NCI-H1417 (cell line): Measurements from ENCODE around the gene S100A16.
A peak's percentile ranks its signal among the peaks of the same experiment; 100 is the strongest.

Experiments used
- DNase-seq, 3 experiments: peaks; one replicate each; lab custom pipeline; 2025; lab: John Stamatoyannopoulos, UW

Gene S100A16

DNA sequence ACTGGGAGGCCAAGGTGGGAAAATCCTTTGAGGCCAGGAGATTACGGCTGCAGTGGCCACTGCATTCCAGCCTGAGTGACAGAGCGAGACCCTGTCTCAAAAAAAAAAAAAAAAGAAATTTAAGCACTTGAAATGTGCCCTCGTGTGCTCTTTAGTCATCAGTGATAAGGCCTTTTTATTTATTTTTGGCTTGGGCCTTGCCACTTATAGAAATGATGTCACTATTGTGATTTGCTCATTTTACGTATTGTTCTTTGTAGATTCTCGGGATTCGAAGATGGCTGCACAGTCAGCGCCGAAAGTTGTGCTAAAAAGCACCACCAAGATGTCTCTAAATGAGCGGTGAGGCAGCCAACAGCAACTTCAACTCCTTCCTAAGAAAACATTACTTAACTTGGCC lies 23.4 kb upstream of the S100A16 start:
- no peak for DNase-seq

DNA sequence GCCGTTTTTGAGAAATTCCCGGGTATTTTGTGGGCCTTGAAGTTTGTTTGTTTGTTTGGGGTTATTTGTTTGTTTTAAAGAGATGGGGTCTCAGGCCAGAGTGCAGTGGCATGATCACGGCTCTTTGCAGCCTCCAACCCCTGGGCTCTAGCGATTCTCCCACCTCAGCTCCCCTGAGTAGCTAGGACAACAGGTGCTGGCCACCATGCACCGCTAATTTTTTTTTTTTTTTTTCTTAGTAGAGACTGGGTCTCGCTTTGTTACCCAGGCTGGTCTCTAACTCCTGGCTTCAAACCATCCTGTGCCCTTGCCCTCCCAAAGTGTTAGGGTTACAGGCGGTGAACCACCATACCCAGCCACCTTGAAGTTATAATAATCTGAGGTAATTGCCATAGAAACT lies 22.9 kb upstream of the S100A16 start:
- DNase-seq: no peak

DNA sequence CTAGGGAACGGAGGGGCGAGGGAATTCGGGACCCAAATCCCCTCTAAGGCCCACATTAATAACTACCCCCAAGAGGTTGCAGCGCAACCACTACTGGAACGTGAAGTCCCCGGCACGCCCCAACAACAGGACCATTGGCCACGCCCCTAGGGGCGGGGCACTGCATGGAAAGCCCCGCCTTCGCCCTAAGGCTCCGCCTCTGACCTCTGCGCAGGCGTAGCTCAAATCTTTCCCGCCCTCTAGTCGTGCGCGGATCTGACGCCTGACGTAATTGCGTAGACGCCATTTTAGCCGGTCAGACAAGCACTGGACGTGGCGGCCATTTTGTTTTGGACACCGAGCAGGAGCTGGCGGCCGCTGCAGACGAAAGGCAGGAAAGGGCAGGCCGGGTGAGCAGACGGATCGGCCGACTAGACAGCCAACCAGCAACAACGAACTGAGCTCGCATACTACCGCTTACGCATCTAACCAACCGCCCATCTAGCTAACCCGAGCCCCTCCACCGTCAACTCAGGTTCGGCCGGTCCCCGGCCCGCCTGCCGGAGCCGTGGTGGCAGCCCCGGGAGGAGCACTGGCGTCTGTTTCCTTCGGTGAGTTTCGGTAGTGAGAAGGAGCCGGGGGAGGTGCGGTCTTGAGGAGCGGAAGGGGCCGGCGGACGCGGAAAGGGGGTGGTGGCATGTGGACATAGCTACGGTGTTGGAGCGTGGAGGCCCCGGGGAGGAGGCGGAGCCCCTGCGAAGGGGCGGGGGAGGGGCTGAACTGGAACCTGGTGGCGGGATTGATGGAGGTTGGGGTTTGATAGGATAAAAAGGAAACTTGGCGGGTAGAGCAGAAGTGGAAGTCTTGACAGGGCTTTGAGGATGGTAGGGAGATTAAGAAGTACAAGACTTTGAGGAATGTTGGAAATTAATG lies 21.1 kb upstream of the S100A16 start, which contains the start of gene CHTOP:
TSS of gene CHTOP (plus strand) at position 313 of the 912 bp plus-strand sequence. CDS start 2,523 bp downstream, outside the sequence.
- peak; percentile 96 to 100 (median 99) for DNase-seq

DNA sequence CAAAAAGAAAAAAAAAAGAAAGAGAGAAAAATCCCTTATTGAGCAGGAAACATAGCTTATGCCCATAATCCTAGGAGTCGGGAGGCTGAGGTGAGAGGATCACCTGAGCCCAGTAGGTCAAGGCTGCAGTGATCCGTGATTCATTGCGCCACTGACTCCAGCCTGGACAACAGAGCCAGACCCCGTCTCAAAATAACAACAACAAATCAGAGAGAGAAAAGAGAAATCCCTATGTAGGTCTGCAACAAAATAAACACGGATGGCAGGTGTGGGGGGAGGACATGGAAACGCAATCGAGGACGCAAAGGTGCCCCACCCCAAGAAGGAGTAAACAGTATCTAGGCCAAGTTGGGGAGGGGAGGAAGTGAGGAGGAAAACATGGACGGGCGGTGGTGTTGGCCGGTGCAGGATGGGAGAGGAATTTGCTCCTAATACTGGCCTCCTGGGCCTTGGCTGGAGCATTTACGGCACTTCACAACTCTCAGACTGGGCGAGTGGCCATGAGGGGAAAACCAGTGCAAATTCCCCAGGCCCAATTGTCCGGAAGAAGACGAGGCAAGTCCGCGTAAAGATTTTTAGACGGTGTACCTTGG lies 20.3 kb upstream of the S100A16 start:
- no peak for DNase-seq

DNA sequence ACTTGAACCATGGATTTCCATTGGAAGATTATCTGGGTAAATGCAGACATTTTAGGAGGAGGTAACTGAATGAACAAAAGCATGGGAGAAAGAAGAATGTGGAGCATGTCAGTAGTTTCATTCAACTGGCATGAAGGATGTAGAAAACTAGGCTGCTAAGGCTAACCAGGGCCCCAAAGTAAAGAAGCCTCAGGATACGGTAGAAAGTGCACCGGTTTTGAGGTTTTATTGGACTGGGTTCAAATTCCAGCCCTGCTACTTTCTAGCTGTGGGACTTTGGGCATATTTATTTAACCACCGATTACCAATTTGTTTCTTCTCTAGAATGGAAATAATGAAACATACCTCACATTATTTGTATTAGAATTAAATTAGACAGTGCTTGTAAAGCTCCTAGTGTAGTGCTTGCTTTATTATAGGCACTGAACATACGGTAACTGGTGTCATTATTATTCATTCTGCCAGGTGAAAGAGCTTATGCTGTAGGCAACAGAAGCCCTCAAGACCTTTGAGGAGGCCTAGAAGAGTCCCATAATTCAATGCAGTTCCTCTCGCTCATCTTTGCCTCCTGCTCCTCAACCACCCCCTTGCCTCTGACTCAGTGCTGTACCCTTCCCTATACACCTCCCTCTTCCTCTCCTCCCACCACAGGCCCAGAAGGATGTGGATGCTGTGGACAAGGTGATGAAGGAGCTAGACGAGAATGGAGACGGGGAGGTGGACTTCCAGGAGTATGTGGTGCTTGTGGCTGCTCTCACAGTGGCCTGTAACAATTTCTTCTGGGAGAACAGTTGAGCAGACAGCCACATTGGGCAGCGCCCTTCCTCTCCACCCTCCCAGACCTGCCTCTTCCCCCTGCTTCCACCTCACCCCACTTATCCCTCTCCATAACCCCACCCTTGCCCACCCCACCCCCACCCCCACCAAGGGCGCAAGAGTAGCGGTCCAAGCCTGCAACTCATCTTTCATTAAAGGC lies 18.4 kb upstream of the S100A16 start:
- DNase-seq: no peak

DNA sequence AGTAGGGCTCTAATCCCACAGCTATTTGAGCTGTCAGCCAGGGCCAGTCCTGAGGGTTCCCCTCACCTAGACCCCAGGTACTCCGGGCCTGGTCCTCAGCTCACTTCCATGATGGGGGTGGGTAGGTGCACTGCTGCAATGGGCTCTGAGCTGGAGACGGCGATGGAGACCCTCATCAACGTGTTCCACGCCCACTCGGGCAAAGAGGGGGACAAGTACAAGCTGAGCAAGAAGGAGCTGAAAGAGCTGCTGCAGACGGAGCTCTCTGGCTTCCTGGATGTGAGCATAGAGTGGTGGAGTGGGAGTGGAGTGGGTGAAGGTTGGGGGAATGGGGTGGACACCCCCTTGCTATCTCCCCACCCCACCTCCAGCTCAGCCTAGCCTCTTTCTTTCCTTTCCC lies 17.4 kb upstream of the S100A16 start:
- no peak for DNase-seq

DNA sequence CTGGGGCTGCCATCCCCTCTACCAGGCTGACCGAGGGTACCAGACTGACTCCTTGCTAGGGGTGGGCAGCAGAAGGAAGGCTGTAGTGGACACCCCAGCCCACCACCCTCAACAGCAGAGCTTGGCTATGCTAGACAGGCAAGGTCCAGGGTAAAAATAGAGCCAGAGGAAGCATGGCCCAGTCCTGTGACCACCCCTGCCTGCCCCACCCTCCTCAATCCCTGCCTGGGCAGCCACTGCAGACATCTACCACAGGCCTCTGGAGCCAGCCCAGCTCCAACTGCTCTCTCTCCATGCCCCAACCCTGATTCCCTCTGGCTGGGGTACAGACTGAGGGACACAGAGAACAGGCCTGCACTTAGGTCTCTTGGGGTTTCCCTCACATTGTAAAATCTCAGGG lies 17.0 kb upstream of the S100A16 start:
- DNase-seq: no peak

DNA sequence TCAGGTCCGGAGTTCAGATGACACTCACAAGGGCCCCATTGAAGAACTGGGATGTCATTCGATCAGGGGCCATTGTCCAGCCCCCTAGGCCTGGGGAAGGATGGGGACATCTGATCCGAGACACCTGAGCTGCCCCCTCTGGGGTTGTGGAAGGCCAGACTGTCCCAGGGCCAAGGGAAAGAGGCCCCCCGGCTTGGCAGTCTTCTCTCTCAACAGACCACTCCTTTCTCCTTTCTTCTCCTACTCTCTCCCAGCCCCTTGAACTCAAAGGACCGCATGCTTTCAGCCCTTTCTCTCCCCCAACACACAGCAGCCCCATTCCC lies 16.4 kb upstream of the S100A16 start:
- DNase-seq: no peak

DNA sequence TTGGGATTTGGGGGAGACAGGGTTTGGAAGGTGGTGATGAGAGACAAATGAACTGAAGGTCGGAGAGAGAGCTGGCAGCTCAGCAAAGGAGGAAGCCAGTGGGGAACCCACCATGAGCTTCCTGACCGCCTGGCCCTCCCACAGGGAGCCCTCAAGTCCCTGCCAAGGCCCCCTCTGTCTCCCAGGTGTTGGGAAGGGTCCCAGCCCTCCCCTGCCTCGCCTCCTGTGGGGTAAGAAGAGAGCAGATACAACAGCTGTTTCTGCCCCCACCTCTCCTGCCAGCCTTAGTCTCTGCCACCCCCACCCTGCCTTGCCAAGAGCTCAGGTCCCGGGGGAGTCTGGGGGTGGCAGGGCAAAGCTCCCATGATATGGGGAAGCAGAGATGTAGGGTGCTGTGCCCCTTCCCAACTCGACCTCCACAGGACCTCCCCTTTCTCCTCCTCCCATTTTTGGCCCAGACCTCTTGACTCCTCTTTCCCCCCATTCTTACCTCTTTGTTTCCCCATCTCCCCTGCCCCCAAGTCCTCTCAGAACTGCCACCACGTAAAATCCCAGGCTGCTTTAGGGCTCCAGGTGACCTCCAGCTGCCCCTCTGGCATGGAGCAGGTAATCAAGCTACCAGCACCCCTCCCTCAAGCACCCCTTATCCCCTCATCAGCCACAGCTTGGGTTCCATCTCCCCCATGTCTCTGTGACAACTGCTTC lies 15.9 kb upstream of the S100A16 start:
- no peak for DNase-seq

DNA sequence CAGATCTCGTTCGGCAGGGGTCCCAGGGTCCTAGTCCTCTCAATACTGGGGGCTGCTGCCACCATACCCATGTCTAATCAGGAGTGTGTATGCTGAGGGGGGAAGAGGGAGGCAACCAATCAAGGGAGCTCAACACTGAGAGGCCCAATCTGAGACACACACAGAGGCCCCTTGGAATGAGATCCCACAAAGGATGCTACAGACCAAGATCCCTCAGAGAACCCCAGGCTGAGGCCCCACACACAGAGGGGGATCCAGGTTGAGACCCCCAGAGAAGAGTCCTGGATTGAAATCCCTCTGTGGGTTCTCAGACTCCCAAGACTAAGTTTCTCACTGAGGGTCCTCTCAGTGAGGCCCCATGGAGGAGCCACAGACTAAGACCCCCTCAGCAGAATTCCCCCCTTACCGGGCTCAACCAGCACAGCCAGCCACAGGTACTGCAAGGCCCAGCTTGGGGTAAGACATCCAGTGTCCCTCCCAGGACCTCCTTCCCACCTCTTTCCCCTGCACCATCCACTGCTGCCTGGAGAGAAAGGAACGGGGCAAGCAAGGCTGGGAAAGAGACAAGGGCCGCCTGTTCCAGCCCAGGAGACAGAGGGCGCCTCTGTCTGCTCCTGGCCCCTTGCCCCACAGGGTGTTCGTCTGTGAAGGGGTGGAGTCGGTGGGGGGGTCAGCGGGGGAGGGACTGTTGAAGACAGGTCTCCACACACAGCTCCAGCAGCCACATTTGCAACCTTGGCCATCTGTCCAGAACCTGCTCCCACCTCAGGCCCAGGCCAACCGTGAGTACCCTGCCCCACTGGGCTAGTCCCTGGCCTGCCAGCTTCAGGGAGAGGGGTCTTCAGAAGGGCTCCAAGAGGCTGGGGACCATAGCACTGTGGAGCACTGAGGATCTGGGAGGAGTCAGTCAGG lies 15.0 kb upstream of the S100A16 start, which contains the start of gene S100A1:
TSS of gene S100A1 (plus strand) at position 720 of the 912 bp plus-strand sequence. CDS start 2,088 bp downstream, outside the sequence.
- DNase-seq: no peak

DNA sequence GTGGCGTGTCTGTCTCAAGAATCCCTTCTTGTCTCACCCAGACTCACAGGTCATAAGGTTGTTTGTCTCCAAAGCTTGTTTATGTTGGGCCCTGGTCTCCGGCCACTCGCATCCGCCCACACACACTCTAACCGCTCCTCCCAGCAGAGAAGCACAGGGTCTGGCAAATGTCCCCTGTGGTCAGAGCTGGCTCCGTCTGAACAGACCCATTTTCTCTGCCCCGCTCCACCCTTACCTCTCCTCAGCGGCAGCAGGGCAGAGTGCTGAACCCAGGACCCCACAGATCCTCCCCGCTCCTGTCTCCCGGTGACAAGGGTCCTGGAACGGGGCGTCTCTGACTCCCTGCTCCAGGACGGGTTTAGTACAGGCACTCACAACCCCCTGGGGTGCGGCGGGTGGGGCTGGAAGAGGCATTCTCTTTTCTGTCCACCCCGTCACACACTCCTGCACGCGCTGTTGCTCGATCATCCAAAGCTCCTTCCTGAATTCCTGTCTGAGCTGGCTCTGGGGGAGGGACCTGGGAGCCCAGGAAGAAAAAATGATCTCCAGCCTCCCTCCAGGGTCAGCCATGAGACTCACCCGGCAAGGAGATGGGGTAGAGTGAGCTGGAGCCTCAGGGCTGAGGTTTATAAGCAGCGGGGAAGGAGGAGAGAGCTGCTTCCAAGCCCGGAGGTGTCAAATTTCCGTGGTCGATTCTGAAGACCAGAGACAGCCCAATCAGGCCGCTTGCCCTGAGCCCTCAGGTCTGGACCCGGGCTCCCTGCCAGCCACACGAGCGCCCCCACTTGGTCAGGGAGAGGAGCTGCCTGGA lies 14.2 kb upstream of the S100A16 start, which contains the start of gene S100A13:
TSS of gene S100A13 (minus strand) at position 602 of the 811 bp plus-strand sequence. CDS start 1,033 bp downstream, outside the sequence.
- DNase-seq: peak; percentile 82 to 98 (median 85)

DNA sequence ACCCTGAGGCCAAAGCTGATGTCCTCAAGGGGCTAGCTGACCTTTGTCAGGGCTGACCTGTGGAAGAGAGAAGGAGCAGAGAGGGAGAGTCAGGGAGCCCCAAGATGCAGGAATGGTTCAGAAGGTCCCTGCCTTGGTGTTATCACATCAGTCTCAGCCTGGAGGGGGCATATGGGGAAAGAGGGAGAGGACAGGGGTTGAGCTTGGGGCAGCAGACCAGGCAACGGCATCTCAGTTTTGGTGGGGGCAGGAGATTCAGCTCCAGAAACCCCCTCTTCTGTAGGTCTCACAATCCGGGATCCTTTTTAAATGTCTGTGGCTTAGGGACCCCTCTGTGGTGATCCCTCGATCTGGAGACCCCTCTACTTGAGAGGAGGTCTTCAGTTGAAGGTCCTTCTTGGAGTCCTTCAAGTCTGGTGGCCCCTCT lies 13.6 kb upstream of the S100A16 start:
- no peak for DNase-seq

DNA sequence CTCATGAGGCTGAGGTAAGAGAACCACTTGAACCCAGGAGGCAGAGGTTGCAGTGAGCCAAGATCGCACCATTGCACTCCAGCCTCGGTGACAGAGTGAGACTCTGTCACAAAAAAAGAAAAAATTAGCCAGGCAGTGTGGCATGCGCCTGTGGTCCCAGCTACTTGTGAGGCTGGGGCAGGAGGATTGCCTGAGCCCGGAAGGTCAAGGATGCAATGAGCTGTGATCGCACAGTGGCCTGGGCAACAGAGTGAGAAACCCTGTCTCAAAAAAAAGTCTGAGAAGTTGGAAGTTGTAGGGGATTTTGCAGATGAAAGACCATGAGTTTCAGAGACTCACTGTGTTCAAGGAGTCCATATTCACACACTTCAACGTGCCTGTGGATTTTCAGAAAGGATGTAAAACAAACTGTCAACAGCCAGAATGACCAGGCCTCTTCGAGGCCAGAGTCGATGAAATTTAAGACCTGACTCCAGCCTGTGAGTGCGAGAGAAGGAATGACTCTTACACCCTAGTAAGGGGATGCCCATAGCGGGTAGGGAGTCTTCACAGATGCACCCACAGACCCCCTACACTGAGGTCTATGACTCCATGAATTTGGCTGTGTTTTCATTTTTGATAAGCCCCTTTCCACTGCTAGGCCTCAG lies 12.2 kb upstream of the S100A16 start:
- no peak for DNase-seq

DNA sequence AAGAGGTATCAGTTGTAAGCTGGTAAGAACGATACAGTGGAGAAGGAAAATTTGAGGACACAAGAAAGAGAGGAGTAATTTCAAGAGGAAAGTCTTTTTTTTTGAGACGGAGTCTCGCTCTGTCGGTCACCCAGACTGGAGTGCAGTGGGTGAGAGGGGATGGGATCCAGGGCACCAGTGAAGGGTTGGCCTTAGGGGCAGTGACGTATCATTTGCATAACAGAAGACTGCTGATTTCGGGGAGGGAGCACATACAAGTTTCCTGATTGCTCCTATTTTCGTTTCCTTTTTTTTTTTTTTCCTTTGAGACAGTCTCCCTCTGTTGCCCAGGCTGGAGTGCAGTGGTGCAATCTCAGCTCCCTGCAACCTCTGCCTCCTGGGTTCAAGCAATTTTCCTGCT lies 10.2 kb upstream of the S100A16 start:
- no peak for DNase-seq

DNA sequence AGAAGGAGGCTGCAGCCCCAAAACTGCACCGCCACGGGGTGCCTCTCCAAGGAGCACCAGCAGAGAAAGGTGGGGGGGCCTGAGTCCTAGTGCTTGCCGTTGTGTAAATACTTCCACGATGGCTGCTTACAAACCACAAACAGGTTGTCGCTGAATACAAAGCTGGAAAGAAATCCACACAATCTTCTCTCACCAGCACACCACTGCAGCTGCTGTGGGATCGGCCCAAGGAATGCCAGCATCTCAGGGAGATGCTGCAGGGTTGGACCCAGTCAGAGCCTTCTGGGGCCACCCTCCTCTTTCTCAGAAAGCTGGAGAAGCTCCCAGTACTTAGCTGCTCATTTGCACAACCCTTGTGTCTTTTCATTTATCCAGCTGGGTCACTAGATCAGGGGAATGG lies 6.2 kb upstream of the S100A16 start:
- no peak for DNase-seq

DNA sequence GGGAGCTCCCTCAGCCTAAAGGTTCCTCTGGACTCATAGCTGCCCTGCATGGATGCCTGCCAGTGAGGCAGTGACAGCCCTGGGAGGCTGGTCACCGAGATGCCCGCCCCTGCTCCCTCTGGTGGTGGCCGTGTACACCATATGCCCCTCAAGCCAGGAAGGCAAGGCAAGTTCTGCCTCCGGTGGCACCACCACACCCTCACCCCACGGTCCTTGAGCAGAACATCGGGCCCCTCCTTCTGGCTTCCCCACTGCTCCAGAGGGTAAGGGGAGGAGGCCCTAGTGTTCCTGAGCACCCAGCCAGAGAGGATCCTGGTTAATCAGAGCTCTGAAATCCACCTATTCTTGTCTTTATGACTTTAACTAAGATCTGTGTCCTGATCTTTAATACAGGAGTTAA lies 4.7 kb upstream of the S100A16 start:
- DNase-seq: peak; percentile 52 to 72 (median 69)

DNA sequence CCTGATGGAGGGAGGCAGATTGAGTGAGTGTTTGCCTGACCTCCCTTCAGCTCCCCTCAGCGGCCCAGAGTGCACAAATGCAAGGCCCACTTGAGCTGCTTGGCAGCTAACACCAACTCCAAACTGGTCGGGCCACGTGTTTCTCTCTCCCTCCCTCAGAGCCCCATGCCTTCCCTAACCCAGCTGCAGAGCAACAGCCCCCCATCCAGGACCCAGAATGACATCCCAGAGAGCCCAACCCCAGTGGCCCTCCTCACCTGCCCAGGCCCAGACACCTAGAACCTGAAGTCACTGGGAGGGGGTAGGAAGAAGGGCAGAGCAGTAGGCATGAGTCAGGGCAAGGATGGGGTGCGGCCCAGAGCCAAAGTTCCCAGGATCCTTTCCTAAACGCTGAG lies 4.0 kb upstream of the S100A16 start:
- DNase-seq: no peak

DNA sequence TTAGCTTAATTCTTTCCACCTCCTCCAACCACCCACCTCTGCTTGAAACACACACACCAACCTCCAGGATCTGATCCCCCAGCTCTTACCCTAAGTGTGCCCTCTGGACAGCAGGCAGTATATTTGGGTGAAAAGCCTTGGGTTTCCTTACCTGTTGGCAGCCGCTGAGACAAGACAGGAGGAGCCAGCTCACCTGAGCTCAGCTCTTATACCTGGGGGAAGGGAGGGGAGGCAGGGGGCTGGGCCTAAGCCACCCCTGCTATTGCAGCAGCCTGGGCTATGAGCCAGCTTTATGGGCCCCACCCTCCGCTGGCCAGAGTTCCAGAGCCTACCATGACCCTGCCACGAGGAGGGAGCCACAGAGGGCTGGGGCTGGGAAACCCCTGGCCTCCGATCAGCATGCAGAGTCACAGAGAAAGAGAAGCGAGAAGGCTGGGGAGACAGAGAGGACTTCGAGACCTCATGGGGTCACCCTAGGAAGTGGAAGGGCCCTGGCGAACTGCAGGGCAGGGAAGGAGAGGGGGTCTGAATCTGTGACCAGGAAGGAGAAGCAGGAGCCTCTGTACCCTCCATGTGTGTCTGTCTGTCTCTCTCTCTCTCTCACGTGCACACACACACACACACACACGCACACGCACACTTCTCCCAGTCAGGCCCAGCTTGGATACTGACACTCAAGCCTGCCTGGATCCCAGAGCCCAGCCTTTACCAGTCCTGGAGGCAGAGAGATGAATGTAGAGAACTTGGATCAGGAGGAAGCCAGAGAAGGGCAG lies 3.4 kb upstream of the S100A16 start, which contains the start of gene S100A14:
TSS of gene S100A14 (minus strand) at position 182 of the 773 bp plus-strand sequence. CDS start 467 bp downstream, outside the sequence.
- no peak for DNase-seq
